ENCODE data around the gene DVL1. TPM values are rescaled to one million over a fixed set of nuclear protein-coding genes. Genes with fewer than 3 reads are reported as not detected.

Gene DVL1
- total and polyA plus RNA-seq, 10 of the 15 experiments (the other 5 are each of a cell fraction or from before 2014, with no cell fraction given), result 0.10 to 31.1 (median 4.6) TPM

DNA sequence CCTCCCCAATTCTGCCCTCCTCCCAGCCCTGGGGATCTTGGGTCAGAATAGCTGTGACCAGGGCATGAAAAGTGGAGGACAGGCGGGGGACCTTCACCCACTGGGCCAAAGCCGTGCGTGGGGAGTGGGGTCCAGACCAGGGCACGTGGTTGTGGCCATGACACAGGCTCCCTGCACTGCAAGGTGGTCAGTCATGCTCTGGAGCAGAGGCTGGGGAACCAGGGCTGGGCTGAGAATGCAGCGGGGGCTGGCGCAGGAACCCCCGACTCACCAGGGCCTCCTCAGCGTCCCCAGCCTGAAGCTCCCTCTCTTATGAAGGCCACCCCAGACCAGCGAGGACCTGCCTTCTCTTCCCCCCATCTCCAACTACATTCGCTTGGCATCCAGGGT lies 2.7 kb downstream of the DVL1 start:
- H3K4me3 ChIP-seq, result no peak overlapping the region
- no peak overlapping the region for H2AFZ ChIP-seq (ENCODE audit: control insufficient read depth, low read depth, low read length)
- ChIA-PET SMC1A (ENCODE audit: uncharacterized antibody, unreplicated experiment) (no interaction called here), CTCF (interaction anchor here (0.7 kb wide), 1 partner anchor 28 kb away, joined by 4 read pairs; the partner anchor contains the start of gene AURKAIP1), POLR2A (no interaction called here), RAD21 (ENCODE audit: unreplicated experiment) (interaction anchor here (0.9 kb wide), 1 partner anchor 9 kb away, joined by 3 read pairs; no protein-coding TSS in a partner anchor)
- peaks cover 2% of the 10 kb centered on the region for H3K79me2 ChIP-seq (ENCODE audit: control insufficient read depth, insufficient read depth, low read length)
- no peak for TF ChIP-seq RB1 (IDR thresholded peaks at IDR 0.05; ENCODE audit: borderline replicate concordance)
- TF ChIP-seq TARDBP (IDR thresholded peaks at IDR 0.05; ENCODE audit: borderline replicate concordance), result no peak
- TF ChIP-seq SMAD5 (IDR thresholded peaks at IDR 0.05; ENCODE audit: low read depth), result no peak
- no peak for TF ChIP-seq NFXL1 (IDR thresholded peaks at IDR 0.05; ENCODE audit: borderline replicate concordance)
- no peak for TF ChIP-seq FOXM1 (IDR thresholded peaks at IDR 0.05; ENCODE audit: low read depth, low read length)
- no peak for TF ChIP-seq IKZF2 (IDR thresholded peaks at IDR 0.05)
- TF ChIP-seq HDAC2 (IDR thresholded peaks at IDR 0.05), result no peak
- TF ChIP-seq SIX5 (IDR thresholded peaks at IDR 0.05; ENCODE audit: low read depth, low read length, severe bottlenecking), result no peak
- no peaks in the 10 kb centered on the region for H3K9me3 ChIP-seq (replicated peaks; ENCODE audit: control insufficient read depth, insufficient read depth, low read length)
- no peaks in the 10 kb centered on the region for H4K20me1 ChIP-seq (ENCODE audit: control insufficient read depth, insufficient read depth)
- H3K4me1 ChIP-seq (ENCODE audit: control insufficient read depth, insufficient read depth, low read length), result peaks cover 6% of the 10 kb centered on the region; the same call in 1 of the 2 replicates
- no peak overlapping the region; the same call in 1 of the 2 replicates for H3K4me2 ChIP-seq (ENCODE audit: control insufficient read depth, insufficient read depth)
- no peaks in the 10 kb centered on the region for H3K27me3 ChIP-seq (replicated peaks in 1 of 2; ENCODE audit: control insufficient read depth in 2 of 2, insufficient read depth in 2 of 2, low read length in 1 of 2)
- in situ Hi-C loops (cut with MboI) (no loop called here), intact Hi-C loops (cut with micrococcal nuclease; ENCODE audit: unreplicated experiment) (no loop called here)
- DNase-seq (ENCODE audit: low read depth, low spot score) (no peak), FAIRE-seq (no peak), ATAC-seq (no peak)
- no peak overlapping the region for H3K27ac ChIP-seq (ENCODE audit: control insufficient read depth, insufficient read depth)
- WGBS (ENCODE audit: insufficient coverage, insufficient replicate concordance, low lambda C conversion rate, missing lambda C conversion rate), result 96% methylated on average over 9 of the region's 10 CpGs
- H3K36me3 ChIP-seq (ENCODE audit: control insufficient read depth in 2 of 2, insufficient read depth in 2 of 2, low read length in 1 of 2), result no peaks in the 10 kb centered on the region
- no TSS peak for BruUV-seq (replicated peaks)
- no peak overlapping the region for H3K9ac ChIP-seq (ENCODE audit: control insufficient read depth, insufficient read depth, low read length)

DNA sequence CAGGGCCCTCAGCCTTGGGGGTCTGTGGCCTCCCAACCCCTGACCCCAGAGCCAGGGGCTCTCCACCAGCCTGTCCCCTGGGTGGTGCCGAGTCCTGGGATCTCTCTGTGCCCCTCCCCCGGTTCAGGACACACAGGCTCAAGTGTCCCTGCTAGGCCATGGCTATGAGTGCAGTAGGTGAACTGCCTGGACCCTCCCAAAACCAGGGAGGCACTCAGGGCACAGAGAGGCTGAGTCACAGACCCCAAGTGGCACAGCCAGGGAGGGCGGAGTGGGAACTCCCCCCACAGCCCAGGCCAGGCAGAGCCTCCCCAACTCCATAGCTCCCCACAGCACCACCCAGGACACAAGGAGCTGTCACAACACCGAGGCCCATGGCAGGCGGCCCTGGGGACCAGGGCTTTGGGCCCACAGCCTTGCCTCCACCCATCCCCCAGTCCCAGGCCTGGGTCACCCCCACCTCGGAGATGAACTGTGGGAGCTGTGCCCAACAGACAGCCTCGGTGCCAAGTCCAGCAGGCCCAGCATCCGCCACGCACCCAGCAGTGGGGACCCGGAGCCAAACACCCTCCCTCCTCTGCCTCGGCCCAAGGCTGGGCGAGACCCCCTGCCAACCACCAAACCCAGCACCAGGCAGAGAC lies 3.2 kb downstream of the DVL1 start:
- in situ Hi-C loops (cut with MboI) (no loop called here), intact Hi-C loops (cut with micrococcal nuclease; ENCODE audit: unreplicated experiment) (no loop called here)
- ChIA-PET POLR2A (no interaction called here), CTCF (interaction anchor here (0.7 to 1.4 kb wide), 2 partner anchors 29 to 95 kb away, joined by 3 to 4 read pairs; partner anchors contain the start of gene AURKAIP1), RAD21 (ENCODE audit: unreplicated experiment) (interaction anchor here (0.9 kb wide), 1 partner anchor 8 kb away, joined by 3 read pairs; no protein-coding TSS in a partner anchor), SMC1A (ENCODE audit: uncharacterized antibody, unreplicated experiment) (no interaction called here)
- no peaks in the 10 kb centered on the region for H3K9me3 ChIP-seq (replicated peaks; ENCODE audit: control insufficient read depth, insufficient read depth, low read length)
- FAIRE-seq, result no peak
- no peak overlapping the region for H3K27ac ChIP-seq (ENCODE audit: control insufficient read depth, insufficient read depth)
- H3K4me2 ChIP-seq (ENCODE audit: control insufficient read depth, insufficient read depth), result no peak overlapping the region; the same call in 1 of the 2 replicates
- H3K79me2 ChIP-seq (ENCODE audit: control insufficient read depth, insufficient read depth, low read length), result peaks cover 2% of the 10 kb centered on the region
- H3K9ac ChIP-seq (ENCODE audit: control insufficient read depth, insufficient read depth, low read length), result no peak overlapping the region
- H2AFZ ChIP-seq (ENCODE audit: control insufficient read depth, low read depth, low read length), result no peak overlapping the region
- WGBS (ENCODE audit: insufficient coverage, insufficient replicate concordance, low lambda C conversion rate, missing lambda C conversion rate), result 86% methylated on average over 9 of the region's 12 CpGs
- H4K20me1 ChIP-seq (ENCODE audit: control insufficient read depth, insufficient read depth), result no peaks in the 10 kb centered on the region
- DNase-seq (ENCODE audit: low read depth, low spot score), result no peak
- ATAC-seq, result no peak
- no TSS peak for BruUV-seq (replicated peaks)
- H3K4me1 ChIP-seq (ENCODE audit: control insufficient read depth, insufficient read depth, low read length), result peaks cover 6% of the 10 kb centered on the region; the same call in 1 of the 2 replicates
- no peaks in the 10 kb centered on the region for H3K27me3 ChIP-seq (replicated peaks in 1 of 2; ENCODE audit: control insufficient read depth in 2 of 2, insufficient read depth in 2 of 2, low read length in 1 of 2)
- H3K36me3 ChIP-seq (ENCODE audit: control insufficient read depth in 2 of 2, insufficient read depth in 2 of 2, low read length in 1 of 2), result peaks cover 0 to under 1% of the 10 kb centered on the region in 2 experiments; a peak in 1 of 4 replicates
- no peak overlapping the region for H3K4me3 ChIP-seq
- TF ChIP-seq SUZ12 (IDR thresholded peaks at IDR 0.05; ENCODE audit: unreplicated experiment) (no peak), NRF1 (conservative IDR thresholded peaks at IDR 0.05; ENCODE audit: low read depth, low read length) (no peak), HDAC6 (IDR thresholded peaks at IDR 0.05; ENCODE audit: unreplicated experiment) (no peak), FOXM1 (IDR thresholded peaks at IDR 0.05; ENCODE audit: low read depth, low read length) (no peak), SMAD1 (IDR thresholded peaks at IDR 0.05; ENCODE audit: low read depth, partially characterized antibody) (no peak), RAD51 (IDR thresholded peaks at IDR 0.05) (no peak)
- TF ChIP-seq, protein P1, sequence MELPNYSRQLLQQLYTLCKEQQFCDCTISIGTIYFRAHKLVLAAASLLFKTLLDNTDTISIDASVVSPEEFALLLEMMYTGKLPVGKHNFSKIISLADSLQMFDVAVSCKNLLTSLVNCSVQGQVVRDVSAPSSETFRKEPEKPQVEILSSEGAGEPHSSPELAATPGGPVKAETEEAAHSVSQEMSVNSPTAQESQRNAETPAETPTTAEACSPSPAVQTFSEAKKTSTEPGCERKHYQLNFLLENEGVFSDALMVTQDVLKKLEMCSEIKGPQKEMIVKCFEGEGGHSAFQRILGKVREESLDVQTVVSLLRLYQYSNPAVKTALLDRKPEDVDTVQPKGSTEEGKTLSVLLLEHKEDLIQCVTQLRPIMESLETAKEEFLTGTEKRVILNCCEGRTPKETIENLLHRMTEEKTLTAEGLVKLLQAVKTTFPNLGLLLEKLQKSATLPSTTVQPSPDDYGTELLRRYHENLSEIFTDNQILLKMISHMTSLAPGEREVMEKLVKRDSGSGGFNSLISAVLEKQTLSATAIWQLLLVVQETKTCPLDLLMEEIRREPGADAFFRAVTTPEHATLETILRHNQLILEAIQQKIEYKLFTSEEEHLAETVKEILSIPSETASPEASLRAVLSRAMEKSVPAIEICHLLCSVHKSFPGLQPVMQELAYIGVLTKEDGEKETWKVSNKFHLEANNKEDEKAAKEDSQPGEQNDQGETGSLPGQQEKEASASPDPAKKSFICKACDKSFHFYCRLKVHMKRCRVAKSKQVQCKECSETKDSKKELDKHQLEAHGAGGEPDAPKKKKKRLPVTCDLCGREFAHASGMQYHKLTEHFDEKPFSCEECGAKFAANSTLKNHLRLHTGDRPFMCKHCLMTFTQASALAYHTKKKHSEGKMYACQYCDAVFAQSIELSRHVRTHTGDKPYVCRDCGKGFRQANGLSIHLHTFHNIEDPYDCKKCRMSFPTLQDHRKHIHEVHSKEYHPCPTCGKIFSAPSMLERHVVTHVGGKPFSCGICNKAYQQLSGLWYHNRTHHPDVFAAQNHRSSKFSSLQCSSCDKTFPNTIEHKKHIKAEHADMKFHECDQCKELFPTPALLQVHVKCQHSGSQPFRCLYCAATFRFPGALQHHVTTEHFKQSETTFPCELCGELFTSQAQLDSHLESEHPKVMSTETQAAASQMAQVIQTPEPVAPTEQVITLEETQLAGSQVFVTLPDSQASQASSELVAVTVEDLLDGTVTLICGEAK (IDR thresholded peaks at IDR 0.05; ENCODE audit: borderline replicate concordance), result no peak
